HS-27A (cell line): ENCODE results near the gene NRXN3.

Experiments used
- DNase-seq: peaks from one replicate; pipeline ENCODE4 v3.0.0-alpha.2; 2012; ENCODE audit warnings: low read depth, missing footprints

The NRXN3 gene

DNA sequence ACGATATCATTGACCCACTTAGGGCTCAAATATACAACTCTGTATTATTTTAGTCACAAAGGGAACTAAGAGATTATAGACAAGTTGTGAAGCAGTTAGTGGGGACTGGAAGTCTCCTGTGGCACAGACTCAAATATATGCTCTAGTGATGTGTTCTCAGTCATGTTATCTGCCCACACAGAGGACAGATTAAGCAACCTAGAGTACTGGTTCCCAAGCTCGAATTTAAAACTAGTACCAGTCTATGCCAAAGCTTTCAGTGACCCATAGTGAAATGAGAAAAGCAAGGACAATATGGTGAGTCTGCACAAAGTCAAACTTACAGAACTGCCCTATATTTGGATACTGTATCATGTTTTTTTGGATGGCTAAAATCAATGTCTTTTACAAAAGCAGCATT, 1651.9 kb downstream of the NRXN3 start:
- DNase-seq = no peak

GRCh38 chr14:79825046-79825521, 1654.9 kb downstream of the NRXN3 start:
- no peak for DNase-seq

DNA sequence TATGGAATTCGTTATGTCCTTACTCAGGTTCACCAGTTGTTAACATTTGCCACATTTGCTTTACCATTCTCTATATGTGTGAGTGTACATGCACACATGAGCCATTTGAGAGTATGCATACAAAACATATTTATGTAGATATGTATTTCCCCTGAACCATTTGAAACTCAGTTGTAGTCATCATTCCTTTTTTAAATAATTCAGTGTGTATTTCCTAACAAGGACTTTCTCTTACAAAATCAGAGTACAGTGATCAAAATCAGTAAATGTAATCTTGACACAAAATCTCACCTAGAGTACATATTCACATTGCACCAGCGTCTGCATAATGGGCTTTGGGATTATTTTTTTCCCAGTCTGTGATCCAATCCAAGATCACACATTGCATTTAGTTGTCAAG, 1656.2 kb downstream of the NRXN3 start:
- no peak for DNase-seq

- no peak for DNase-seq
Measured at GRCh38 chr14:79829405-79830166, 1659.4 kb downstream of the NRXN3 start.

- DNase-seq = no peak
Measured at GRCh38 chr14:79831195-79831892, 1661.2 kb downstream of the NRXN3 start.

DNA sequence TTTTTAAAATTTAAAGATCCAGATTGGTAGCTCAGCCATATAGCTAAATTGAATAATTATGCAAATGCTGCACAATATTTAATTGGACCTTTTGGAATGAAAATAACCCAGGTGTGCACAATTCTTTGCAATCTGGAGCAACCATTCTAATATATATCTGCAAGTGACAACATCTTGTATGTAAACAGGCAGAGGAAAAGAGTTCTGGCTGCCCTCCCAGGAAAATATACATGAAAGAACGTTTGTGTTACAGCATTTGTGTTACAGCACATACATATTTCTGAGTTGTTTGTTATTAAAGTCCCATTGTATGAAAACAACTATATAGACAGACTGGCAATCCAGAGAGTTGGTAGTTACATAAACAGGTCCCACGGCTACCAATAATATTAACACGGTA, 1663.6 kb downstream of the NRXN3 start:
- DNase-seq = no peak

- DNase-seq = no peak
Measured at GRCh38 chr14:79834868-79835267, 1664.7 kb downstream of the NRXN3 start.

- no peak for DNase-seq
Measured at GRCh38 chr14:79836577-79836976, 1666.4 kb downstream of the NRXN3 start.

- DNase-seq = no peak
Measured at GRCh38 chr14:79837699-79838098, 1667.5 kb downstream of the NRXN3 start.

DNA sequence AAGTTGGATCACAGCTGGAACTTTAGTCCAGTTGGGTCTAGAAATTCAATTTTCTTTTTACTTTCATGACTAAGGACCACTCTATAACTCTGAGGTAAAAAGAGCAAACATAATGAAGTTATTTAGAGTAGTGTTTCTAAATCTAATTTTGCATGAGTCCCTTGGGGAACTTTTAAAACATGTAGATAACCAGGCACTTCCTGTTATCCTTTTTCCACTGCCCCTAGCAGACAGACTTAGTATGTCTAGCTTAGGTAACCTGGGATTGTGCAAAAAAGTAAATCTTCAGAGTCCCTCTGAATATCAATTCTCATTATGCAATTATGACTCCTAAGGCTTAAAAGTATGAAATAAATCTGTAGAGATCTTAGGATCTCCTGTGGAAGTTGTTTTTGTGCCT, 1669.9 kb downstream of the NRXN3 start:
- no peak for DNase-seq

- DNase-seq = no peak
Measured at GRCh38 chr14:79840831-79841230, 1670.7 kb downstream of the NRXN3 start.

DNA sequence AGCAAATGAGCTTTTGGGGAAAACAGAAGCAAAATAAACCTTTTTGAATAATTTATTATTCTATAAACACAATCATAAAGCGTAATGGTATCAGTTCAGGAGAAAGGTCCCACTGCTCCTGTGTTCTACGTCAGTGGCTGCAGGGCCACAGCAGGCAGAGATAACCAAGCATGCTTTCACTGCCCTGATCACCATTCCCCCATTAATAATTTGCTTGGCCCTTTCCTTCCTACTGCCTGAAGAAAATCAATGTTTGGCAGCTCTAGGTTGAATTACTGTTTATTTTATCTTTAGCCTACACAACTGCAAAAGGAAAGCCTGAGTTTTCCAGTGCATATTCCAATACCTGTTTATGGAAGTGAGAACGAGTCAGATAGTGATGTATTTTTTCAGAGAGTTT, 1671.3 kb downstream of the NRXN3 start:
- DNase-seq = no peak

GRCh38 chr14:79842270-79842669, 1672.1 kb downstream of the NRXN3 start:
- DNase-seq = no peak

DNA sequence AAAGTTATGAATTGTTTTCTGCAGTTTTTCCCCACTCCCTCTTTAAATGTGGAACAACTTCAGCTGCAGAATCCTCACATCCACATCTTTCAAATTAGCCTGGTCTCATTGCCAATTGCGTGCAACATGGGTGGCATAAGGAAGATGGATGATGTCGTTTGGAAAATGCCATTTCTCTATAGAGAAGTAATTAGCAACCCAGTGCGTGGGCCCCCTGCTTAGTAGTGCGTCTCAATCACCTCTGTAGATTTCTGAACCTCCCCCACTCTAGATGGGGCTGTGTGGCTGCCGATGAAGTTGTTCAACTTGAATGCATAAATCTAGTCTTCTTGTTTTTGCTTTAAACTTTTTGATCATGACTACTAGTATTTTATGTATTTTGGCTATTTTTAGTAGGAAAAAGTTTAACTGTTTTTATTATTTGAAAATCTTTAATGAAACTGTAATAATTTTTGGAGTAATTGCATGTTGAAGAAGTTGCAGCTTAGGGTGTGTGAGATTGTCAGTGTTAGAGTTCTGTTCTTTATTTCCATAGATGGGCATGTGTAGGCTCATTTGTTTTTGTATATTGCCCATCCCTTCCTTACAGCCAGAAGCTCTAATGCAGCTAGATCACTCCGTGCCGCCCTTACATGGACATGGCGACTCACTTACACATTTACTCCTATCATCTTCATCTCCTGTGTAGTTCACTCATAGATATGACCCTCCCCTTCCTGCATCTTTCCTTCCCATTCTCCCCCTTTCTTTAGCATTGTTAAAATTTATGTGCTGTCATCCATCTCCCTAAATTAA, 1683.0 kb downstream of the NRXN3 start:
- DNase-seq = no peak

GRCh38 chr14:79855789-79856188, 1685.6 kb downstream of the NRXN3 start:
- no peak for DNase-seq

DNA sequence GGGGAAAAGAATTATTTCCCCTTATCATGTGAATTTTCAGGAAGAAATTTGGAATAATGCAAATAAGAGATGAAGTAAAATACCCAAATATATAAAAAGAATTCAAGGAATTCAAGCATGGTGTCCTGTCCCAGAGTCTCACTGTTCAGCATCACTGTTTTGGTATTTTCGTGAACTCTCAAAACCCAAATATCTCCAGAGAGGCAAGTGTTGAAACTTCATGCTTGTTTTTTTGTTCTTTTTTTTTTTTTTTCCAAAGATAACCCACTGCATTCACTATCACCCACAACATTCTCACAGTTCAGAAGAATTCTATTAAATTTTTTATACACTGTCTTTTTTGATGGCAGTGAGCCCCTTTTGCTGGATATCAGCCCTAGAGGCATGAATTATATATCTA, 1686.2 kb downstream of the NRXN3 start:
- DNase-seq = no peak

- no peak for DNase-seq
Measured at GRCh38 chr14:79861111-79861510, 1690.9 kb downstream of the NRXN3 start.

DNA sequence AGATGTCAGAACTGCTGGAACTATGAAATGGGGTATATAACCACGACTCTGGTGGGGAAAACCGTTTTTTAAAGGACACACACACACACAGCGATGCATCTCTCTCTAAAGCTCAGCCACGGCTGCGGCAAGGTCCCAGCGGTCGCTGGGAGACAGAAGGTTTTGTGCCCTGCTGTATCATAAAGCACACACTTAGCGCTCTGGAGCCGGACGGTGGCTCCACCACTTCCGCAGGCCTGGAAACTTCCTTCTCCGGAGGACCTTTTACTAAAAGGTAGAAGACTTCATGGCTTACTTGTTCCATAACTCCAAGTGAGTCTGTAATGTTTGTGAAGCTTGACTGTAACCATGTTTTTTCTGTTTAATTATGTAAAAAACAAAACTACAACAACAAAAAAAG, 1691.9 kb downstream of the NRXN3 start:
- no peak for DNase-seq

GRCh38 chr14:79871136-79871535, 1701.0 kb downstream of the NRXN3 start:
- DNase-seq = no peak

GRCh38 chr14:79878229-79878628, 1708.1 kb downstream of the NRXN3 start:
- no peak for DNase-seq

DNA sequence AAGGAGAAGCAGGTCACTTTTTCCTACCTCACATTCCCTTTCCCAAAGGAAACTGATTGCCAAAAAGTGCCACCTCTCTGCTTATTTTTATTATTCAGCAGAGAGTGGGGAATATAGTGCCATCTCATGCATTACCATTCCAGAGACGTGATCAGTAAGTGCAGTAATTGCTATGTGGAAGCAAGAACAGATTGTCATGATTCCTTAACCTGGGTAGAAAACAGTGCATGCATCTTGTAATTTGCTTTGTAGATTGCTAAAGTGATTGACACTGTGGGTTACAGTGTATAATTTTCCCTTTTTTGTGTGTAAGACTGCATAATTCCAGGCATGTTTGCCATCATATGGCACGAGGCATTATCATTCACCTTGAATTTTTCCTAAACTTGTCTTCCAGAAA, 1708.6 kb downstream of the NRXN3 start:
- DNase-seq = no peak

- DNase-seq = no peak
Measured at GRCh38 chr14:79881299-79881698, 1711.1 kb downstream of the NRXN3 start.

- DNase-seq = no peak
Measured at GRCh38 chr14:79890527-79890926, 1720.4 kb downstream of the NRXN3 start.
